ENCODE measurements around the gene PHF2. TPM values are rescaled to one million over a fixed set of nuclear protein-coding genes. Genes with fewer than 3 reads are reported as not detected.

The PHF2 gene
- polyA plus RNA-seq, 4 donors = 41.7 to 43.9 (median 43.0) TPM

DNA sequence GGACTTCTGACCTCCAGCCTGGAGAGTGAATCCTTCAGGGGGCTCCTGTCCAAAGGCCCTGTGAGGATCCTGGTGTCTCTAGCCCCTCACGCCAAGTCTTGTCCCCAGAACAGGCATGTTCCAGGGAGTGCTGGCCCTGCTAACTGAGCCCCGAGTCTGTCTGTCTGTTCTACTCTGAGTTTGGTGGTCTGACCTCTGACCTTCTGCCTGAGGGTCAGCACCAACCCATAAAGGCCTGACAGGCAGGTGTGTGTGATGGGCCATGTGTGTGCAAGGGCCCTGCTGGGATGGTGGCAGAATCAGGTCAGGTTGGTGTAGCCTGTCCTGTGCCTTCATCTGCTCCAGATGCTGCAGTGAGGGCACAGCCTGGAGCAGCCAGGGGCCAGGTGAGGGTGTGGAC is 46.3 kb downstream of the PHF2 start:
- DNase-seq (ENCODE audit: low read depth in 4 of 4, low spot score in 3 of 4) = no peak

- DNase-seq (ENCODE audit: low read depth in 4 of 4, low spot score in 3 of 4) = no peak
Observed at GRCh38 chr9:93623753-93624152, 47.4 kb downstream of the PHF2 start.

- no peak for DNase-seq (ENCODE audit: low read depth in 4 of 4, low spot score in 3 of 4)
Observed at GRCh38 chr9:93624431-93624834, 48.0 kb downstream of the PHF2 start.

- DNase-seq (ENCODE audit: low read depth in 4 of 4, low spot score in 3 of 4) = no peak
Observed at GRCh38 chr9:93624977-93625376, 48.6 kb downstream of the PHF2 start.

- no peak for DNase-seq (ENCODE audit: low read depth in 4 of 4, low spot score in 3 of 4)
Observed at GRCh38 chr9:93629920-93630319, 53.5 kb downstream of the PHF2 start.

- DNase-seq (ENCODE audit: low read depth in 4 of 4, low spot score in 3 of 4) = no peak
Observed at GRCh38 chr9:93630806-93631411, 54.5 kb downstream of the PHF2 start.

GRCh38 chr9:93633492-93634221 is 57.3 kb downstream of the PHF2 start:
- DNase-seq (ENCODE audit: low read depth in 4 of 4, low spot score in 3 of 4) = no peak

DNA sequence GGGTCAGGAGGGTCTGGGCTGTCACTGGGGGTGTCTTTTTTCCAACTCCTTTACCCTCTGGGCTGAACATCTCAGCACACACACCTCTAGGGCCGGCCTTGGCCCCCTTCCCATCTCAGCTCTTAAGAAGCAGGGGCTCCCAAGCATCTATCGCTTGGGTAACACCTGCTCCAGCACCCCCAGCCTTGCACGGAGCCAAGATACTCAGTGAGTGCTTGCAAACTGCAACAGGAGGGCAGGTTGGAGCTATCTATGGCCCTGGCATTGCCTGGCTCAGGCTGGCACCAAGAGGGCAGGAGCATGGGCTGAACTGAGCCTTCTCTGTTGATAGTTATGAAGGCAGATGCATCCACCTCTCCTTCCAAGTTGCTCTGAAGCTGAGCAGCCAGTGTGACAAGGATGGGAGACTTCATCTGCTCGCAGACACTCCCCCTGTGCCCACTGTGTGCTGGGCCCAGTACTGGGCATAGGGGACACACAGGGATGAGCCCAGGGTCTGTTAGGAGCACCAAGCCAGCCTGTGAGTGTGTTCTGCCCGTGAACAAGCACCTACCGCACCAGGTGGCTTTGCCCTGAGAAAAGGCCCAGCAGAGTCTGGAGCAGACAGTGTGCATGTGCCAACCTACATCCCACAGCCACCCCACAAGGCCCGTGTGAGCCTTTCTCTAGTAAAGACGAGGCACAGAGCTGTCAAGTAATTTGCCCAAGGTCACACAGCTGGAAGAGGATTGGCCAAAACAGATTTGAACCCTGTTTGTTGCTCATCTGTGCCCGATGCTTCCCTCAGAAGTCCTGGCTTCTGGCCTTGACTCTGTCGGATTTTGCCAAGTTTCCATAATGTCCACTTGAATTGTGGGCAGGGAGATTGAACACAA is 58.2 kb downstream of the PHF2 start:
- no peak for DNase-seq (ENCODE audit: low read depth in 4 of 4, low spot score in 3 of 4)

DNA sequence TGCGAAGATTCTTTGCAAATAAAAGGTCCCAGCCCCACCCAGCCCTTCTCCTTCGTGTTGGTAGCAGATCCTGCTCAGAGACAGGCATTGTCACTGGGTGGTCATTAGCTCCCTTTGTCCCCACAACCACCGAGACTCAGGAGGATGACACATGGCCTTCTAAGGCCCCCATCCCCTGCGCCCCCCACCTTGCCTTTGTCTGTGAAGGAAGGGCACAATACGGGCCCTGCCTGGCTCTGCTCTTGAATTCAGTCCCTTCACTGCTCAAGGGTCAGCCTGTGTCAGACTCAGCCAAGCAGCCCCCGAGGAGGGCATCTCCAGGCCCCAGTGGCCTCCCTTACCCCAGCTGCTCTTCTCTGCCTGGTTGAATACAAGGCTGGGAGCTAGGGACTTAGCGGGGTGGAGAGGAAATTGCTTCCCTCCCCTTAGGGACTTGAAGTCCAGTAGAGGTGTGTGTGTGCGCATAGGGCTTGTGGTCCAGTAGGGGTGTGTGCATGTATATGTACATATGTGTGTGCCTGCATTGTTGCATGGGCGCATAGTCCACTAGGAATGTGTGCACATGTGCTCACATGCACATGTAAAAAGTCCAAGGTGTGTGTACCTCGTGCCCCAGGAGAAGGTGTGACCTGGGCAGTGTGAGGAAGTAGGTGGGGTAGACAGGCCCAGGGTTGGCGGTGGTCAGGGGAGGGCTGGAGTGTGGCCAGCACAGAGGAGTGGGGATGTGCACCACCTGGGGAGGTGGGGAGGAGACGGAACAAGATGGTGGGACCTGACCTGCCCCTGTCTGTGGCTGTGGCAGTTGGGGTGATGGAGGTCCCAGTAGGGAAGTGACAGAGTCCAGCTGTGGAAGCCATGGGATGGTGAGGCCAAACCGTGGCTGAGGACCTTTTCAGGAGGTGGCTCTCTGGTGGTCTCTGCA is 59.1 kb downstream of the PHF2 start:
- DNase-seq (ENCODE audit: low read depth in 4 of 4, low spot score in 3 of 4) = no peak

DNA sequence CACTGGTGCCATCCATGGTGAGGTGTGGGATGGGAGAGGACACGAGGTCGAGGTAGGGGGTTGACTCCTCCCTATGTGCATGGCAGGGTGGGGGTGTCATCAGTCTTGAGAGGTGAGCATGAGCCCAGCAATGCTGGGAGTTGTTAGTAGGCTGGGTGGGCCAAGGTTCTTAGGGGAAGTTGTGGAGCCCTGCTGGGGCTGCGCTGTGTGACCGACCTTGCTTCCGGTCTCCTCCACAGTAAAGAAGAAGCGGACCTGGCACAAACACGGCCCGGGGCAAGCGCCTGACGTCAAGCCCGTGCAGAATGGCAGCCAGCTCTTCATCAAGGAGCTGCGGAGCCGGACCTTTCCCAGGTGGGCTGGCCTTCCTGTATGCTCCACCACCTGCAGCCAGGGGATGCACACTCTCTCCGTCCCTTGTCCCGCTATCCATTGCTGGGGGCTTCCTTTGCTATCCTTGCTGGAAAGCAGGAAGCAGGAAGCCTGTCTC is 59.8 kb downstream of the PHF2 start:
- DNase-seq (ENCODE audit: low read depth in 4 of 4, low spot score in 3 of 4) = no peak

DNA sequence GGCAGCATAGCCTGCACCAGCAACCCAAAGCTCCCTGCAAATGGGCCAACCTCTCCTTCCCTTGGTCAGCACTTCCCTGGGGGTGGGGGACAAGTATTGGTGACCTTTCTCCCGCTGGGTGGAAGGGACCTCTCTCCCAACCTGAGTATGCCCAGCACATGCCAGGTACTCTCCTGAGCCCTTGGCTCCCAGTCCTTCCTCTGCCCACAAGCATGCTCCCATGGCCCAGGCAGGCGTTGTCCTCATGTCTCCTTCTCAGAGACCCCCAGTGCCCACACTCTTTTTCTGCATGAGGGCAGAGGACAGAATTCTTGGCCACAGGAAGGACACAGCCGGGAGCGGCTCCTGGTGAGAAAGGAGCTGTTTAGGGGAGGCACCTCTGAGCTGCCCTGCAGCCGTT is 60.3 kb downstream of the PHF2 start:
- DNase-seq (ENCODE audit: low read depth in 4 of 4, low spot score in 3 of 4) = no peak

DNA sequence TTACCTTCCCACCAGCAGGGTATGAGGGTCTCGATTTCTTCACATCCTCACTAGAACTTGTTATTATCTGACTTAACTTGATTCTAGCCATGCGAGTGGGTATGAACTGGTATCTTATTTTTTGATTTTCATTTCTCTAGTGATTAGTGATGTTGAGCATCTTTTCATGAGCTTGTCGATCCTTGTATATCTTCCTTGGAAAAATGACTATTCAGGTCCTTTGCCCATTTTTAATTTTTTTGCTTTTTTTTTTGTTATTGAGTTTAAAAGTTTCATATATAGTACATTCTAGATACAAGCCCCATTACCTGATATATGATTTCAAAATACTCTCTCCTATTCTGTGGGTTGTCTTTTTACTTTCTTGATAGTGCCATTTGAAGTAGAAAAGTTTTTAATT is 61.5 kb downstream of the PHF2 start:
- DNase-seq (ENCODE audit: low read depth in 4 of 4, low spot score in 3 of 4) = no peak

GRCh38 chr9:93640027-93640426 is 63.6 kb downstream of the PHF2 start:
- no peak for DNase-seq (ENCODE audit: low read depth in 4 of 4, low spot score in 3 of 4)

- DNase-seq (ENCODE audit: low read depth in 4 of 4, low spot score in 3 of 4) = no peak
Observed at GRCh38 chr9:93642961-93643360, 66.6 kb downstream of the PHF2 start.

- DNase-seq (ENCODE audit: low read depth in 4 of 4, low spot score in 3 of 4) = no peak
Observed at GRCh38 chr9:93644397-93645088, 68.2 kb downstream of the PHF2 start.

DNA sequence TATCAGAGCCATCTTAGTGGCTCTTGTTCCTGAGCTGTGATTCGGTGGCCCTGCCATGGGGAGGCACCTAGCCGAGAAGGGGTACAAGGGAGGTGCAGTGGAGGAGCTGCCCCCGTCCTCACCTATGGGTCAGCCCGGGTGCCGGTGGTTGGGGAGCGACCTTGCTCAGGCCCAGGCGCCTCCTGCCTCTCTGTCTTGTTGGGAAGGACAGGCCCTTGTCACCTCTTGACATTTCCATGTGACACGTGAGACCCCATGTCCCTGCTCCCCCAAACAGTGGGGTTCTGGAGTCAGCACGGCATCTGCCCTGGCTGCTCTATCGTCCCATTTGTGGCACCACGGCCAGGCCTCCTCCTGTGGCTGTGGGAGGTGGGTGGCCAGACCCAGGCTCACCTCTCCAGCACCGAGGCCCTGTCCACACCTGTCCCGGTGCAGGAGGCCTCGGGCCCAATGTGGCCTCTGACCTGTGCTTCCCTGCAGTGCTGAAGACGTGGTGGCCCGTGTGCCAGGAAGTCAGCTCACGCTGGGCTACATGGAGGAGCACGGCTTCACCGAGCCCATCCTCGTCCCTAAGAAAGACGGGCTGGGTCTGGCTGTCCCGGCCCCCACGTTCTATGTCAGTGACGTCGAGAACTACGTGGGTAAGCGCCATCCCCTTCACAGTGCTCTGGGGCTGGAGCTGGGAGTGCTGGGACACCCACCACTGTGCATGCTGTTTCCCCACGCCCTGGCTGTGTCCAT is 68.9 kb downstream of the PHF2 start:
- DNase-seq (ENCODE audit: low read depth in 4 of 4, low spot score in 3 of 4) = no peak

DNA sequence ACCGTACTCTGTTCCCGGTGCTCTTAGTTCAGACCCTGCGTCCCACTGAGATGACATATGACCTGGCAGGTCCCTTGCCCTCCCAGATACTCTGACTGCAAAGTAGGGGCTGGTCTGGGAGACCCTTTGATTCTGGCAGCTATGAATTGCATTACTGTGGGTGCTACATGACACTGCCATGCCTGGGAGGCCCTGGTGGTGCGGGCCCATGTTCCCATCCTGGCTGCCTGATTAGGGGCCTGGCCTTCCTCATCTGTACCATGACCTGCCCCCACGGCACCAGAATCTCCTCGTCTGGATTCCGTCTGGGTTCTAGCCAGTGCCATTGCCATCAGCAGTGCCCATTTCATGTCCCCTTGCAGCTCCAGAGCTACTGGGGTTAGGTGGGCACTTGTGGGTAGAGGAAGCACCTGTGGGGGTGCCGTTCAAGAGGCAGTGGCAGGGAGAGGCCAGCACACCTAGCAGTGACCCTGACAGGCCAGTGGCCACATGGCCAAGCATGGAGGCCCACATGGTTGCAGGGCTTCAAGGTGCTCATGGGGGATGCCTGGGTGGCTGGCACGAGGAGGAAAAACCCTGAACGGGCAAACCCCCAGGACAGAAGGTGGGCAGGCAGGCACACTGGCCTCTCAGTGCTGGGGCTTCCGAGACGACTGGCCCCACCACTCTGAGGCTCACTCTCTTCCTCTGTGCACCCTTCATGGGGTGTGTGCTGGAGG is 69.7 kb downstream of the PHF2 start:
- no peak for DNase-seq (ENCODE audit: low read depth in 4 of 4, low spot score in 3 of 4)

DNA sequence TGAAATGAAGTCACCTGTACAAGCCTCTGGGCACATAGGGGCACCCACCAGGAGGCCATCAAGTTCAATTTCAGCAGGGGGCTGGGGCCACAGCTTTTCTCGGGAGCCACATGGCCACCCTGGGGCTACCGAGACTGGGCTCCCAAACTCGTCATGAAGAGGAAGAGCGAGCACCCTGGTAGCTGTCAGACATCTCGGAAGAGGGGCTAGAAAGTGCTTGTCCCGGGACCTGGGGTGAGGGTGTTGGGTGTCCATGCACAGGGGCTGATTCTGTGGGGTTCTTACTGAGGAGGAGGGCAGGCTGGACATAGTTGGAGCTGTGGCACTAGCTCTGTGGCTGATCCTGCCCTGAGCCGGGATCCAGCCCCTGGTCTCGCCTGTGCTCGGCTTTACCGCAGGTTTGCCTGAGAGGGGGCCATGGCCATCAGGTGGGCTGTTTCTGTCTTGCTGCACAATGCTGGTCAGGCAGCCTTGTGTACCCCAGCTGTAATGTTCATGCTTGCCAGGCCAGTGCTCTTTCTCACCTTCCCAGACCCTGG is 70.3 kb downstream of the PHF2 start:
- no peak for DNase-seq (ENCODE audit: low read depth in 4 of 4, low spot score in 3 of 4)
